Fibroblast of lung (primary cell): ENCODE measurements around the gene C4orf50. TPM values are rescaled to one million over a fixed set of nuclear protein-coding genes. Genes with fewer than 3 reads are reported as not detected.
A peak's percentile ranks its signal among the peaks of the same experiment; 100 is the strongest.

Source experiments
- DNase-seq, 2 donors: peaks; one replicate each; pipeline versions ENCODE4 v3.0.0 to v3.0.0-alpha.2; 2010; ENCODE audit warnings: low read depth in 2 of 2
- H2AFZ ChIP-seq: 2 replicates; pipeline ENCODE4 v1.5.1; 2012; ENCODE audit warnings: low read length, control low read depth, inconsistent platforms
- H3K27ac ChIP-seq: 2 replicates; pipeline ENCODE4 v1.5.1; 2011; ENCODE audit warnings: low read length, control low read depth; ENCODE audit not compliant: insufficient read depth
- H3K27me3 ChIP-seq: 2 replicates; pipeline ENCODE4 v1.5.1; 2011; ENCODE audit warnings: mild to moderate bottlenecking, low read length; ENCODE audit not compliant: control insufficient read depth, insufficient read depth
- H3K36me3 ChIP-seq: 2 replicates; pipeline ENCODE4 v1.5.1; 2011; ENCODE audit warnings: low read length; ENCODE audit not compliant: control insufficient read depth, insufficient read depth
- H3K4me1 ChIP-seq: 2 replicates; pipeline ENCODE4 v1.5.1; 2011; ENCODE audit warnings: low read length; ENCODE audit not compliant: control insufficient read depth, insufficient read depth; ENCODE audit errors: extremely low read depth
- H3K4me2 ChIP-seq: 2 replicates; pipeline ENCODE4 v1.5.1; 2011; ENCODE audit warnings: low read length, control low read depth; ENCODE audit not compliant: insufficient read depth; ENCODE audit errors: extremely low read depth
- H3K4me3 ChIP-seq, 4 experiments: fragments of 200-600 bp in 1 of 4; sonication (generic) in 1 of 4; replicated peaks in 1 of 4; 2 replicates each; pipeline ENCODE4 v1.5.1; 2011 to 2016; ENCODE audit warnings: low read length in 4 of 4, low read depth in 3 of 4, mild to moderate bottlenecking in 3 of 4, control low read depth in 2 of 4, inconsistent platforms in 1 of 4, mixed read lengths in 1 of 4; ENCODE audit not compliant: insufficient read depth in 1 of 4; ENCODE audit errors: control extremely low read depth in 1 of 4
- H3K79me2 ChIP-seq: 2 replicates; pipeline ENCODE4 v1.5.1; 2012; ENCODE audit warnings: mild to moderate bottlenecking, low read length, inconsistent platforms; ENCODE audit not compliant: control insufficient read depth, insufficient read depth
- H3K9ac ChIP-seq: 2 replicates; pipeline ENCODE4 v1.5.1; 2011; ENCODE audit warnings: mild to moderate bottlenecking, low read length, control low read depth; ENCODE audit not compliant: insufficient read depth
- H3K9me3 ChIP-seq: 2 replicates; pipeline ENCODE4 v1.5.1; 2012; ENCODE audit warnings: low read depth, low read length; ENCODE audit not compliant: control insufficient read depth, insufficient read depth
- H4K20me1 ChIP-seq: 2 replicates; pipeline ENCODE4 v1.5.1; 2011; ENCODE audit warnings: low read length; ENCODE audit not compliant: control insufficient read depth, insufficient read depth; ENCODE audit errors: extremely low read depth
- CTCF ChIP-seq, 2 donors: IDR thresholded peaks in 1 of 2; conservative IDR thresholded peaks in 1 of 2; 1 replicate in 1 of 2; 2 replicates in 1 of 2; pipeline ENCODE4 v1.5.1; 2011 to 2012; ENCODE audit warnings: low read length in 2 of 2, control low read depth in 1 of 2, inconsistent platforms in 1 of 2, low read depth in 1 of 2, mild to moderate bottlenecking in 1 of 2
- EZH2 ChIP-seq: IDR thresholded peaks from 2 replicates; pipeline ENCODE4 v1.5.1; 2012; ENCODE audit warnings: low read length, control low read depth, mild to moderate bottlenecking; ENCODE audit errors: missing control alignments
- polyA plus RNA-seq, 2 donors: library from polyadenylated mRNA; depleted of rRNA in 1 of 2; stranded (reverse) in 1 of 2; unstranded in 1 of 2; fragments of >200 nt; gene quantifications; 2 replicates each; pipeline ENCODE4 v1.2.1, GENCODE V29; 2011 to 2012; ENCODE audit warnings: missing spikeins in 1 of 2
- total RNA-seq: library from RNA; depleted of rRNA; stranded (reverse); fragments of >200 nt; gene quantifications from 2 replicates; pipeline ENCODE4 v1.2.1, GENCODE V29; 2014

Gene C4orf50
- total and polyA plus RNA-seq, 2 donors (not counting 1 experiment from before 2014, with no cell fraction given): not detected

GRCh38 chr4:5887361-5888221 lies 130.6 kb downstream of the C4orf50 start:
- Histone ChIP-seq H3K27ac (no peak overlapping the region), H2AFZ (no peak overlapping the region), H3K36me3 (no peaks in the 10 kb centered on the region), H3K9ac (no peak overlapping the region), H3K9me3 (no peaks in the 10 kb centered on the region), H3K79me2 (no peaks in the 10 kb centered on the region), H3K4me2 (no peak overlapping the region), H3K27me3 (peaks cover 44% of the 10 kb centered on the region), H3K4me1 (no peaks in the 10 kb centered on the region), H4K20me1 (peaks cover 2% of the 10 kb centered on the region), H3K4me3 (peak overlapping the region in 2 of 4 experiments; percentile 42 to 43)
- peak; percentile 14 to 25 for DNase-seq
- peak; percentile 55 for TF ChIP-seq EZH2
- no peak for TF ChIP-seq CTCF (conservative IDR thresholded peaks at IDR 0.05 in 1 of 2, IDR thresholded peaks at IDR 0.05 in 1 of 2; ENCODE audit: low read depth in 1 of 2, low read length in 2 of 2)

GRCh38 chr4:5887011-5887360 lies 131.2 kb downstream of the C4orf50 start:
- Histone ChIP-seq H3K4me3 (peak overlapping the region in 2 of 4 experiments; percentile 42 to 43), H3K27ac (no peak overlapping the region), H3K4me1 (no peaks in the 10 kb centered on the region), H3K79me2 (no peaks in the 10 kb centered on the region), H3K9me3 (no peaks in the 10 kb centered on the region), H4K20me1 (peaks cover 2% of the 10 kb centered on the region), H3K27me3 (peaks cover 41% of the 10 kb centered on the region), H3K36me3 (no peaks in the 10 kb centered on the region), H2AFZ (no peak overlapping the region), H3K9ac (no peak overlapping the region), H3K4me2 (no peak overlapping the region)
- DNase-seq: no peak
- TF ChIP-seq CTCF (conservative IDR thresholded peaks at IDR 0.05 in 1 of 2, IDR thresholded peaks at IDR 0.05 in 1 of 2; ENCODE audit: low read depth in 1 of 2, low read length in 2 of 2) (no peak), EZH2 (no peak)

- TF ChIP-seq EZH2: no peak
- TF ChIP-seq CTCF (conservative IDR thresholded peaks at IDR 0.05 in 1 of 2, IDR thresholded peaks at IDR 0.05 in 1 of 2; ENCODE audit: low read depth in 1 of 2, low read length in 2 of 2): no peak
- peaks cover 2% of the 10 kb centered on the region for H4K20me1 ChIP-seq
Measured at GRCh38 chr4:5885733-5886132, 132.5 kb downstream of the C4orf50 start.

More at GRCh38 chr4:5885733-5886132, 132.5 kb downstream of the C4orf50 start:
- no peak overlapping the region for H3K4me3 ChIP-seq
- no peaks in the 10 kb centered on the region for H3K4me1 ChIP-seq
- no peak for DNase-seq
- no peaks in the 10 kb centered on the region for H3K9me3 ChIP-seq
- H3K27me3 ChIP-seq: peaks cover 29% of the 10 kb centered on the region
- no peaks in the 10 kb centered on the region for H3K79me2 ChIP-seq
- H2AFZ ChIP-seq: no peak overlapping the region
- H3K4me2 ChIP-seq: no peak overlapping the region
- H3K27ac ChIP-seq: no peak overlapping the region
- H3K9ac ChIP-seq: no peak overlapping the region
- no peaks in the 10 kb centered on the region for H3K36me3 ChIP-seq
